B cell (primary cell): ENCODE results near the gene CNOT6L. TPM values are rescaled to one million over a fixed set of nuclear protein-coding genes. Genes with fewer than 3 reads are reported as not detected.

Experiments used
- ATAC-seq: fragments of 200-7000 bp; cut with Tn5 transposase; one replicate; pipeline ENCODE4 v1.10.0; 2021; ENCODE audit warnings: low read depth, mild to moderate bottlenecking, moderate number of reproducible peaks, moderate library complexity
- CTCF ChIA-PET: fragments of 350-600 bp; sonication (Branson Sonifier 250); formaldehyde crosslinking; loops from one replicate; lab custom pipeline; 2021; ENCODE audit warnings: antibody characterized with exemption, inconsistent platforms; lab: Charles Lee
- POLR2A ChIA-PET: fragments of 350-600 bp; sonication (Branson Sonifier 250); formaldehyde crosslinking; loops from one replicate; lab custom pipeline; 2021; ENCODE audit warnings: antibody characterized with exemption; lab: Charles Lee
- DNase-seq: peaks from one replicate; pipeline ENCODE4 v3.0.0; 2013
- H2AFZ ChIP-seq: 2 replicates; pipeline ENCODE4 v1.6.1; 2012; ENCODE audit warnings: mild to moderate bottlenecking, low read depth, low read length; ENCODE audit not compliant: insufficient read depth, poor library complexity, severe bottlenecking
- H3K27ac ChIP-seq, 2 donors: 1 replicate in 1 of 2; 2 replicates in 1 of 2; pipeline ENCODE4 v1.5.1; 2012 to 2013; ENCODE audit warnings: low read length in 2 of 2, mild to moderate bottlenecking in 2 of 2, moderate library complexity in 1 of 2
- H3K27me3 ChIP-seq, 4 experiments: fragments of 200-600 bp in 1 of 4; sonication (generic) in 1 of 4; replicated peaks in 1 of 4; 1 replicate in 2 of 4; 2 replicates in 2 of 4; pipeline versions ENCODE4 v1.6.1 to v1.7.0; 2013 to 2016; ENCODE audit warnings: low read length in 3 of 4, mild to moderate bottlenecking in 2 of 4, mixed read lengths in 1 of 4, moderate library complexity in 1 of 4; ENCODE audit not compliant: insufficient read depth in 4 of 4, control insufficient read depth in 3 of 4; ENCODE audit errors: control extremely low read depth in 1 of 4
- H3K36me3 ChIP-seq, 2 experiments: replicated peaks in 1 of 2; 1 replicate in 1 of 2; 2 replicates in 1 of 2; pipeline versions ENCODE4 v1.6.1 to v1.7.1; 2013; ENCODE audit warnings: low read length in 1 of 2; ENCODE audit not compliant: insufficient read depth in 2 of 2, control insufficient read depth in 1 of 2; ENCODE audit errors: control extremely low read depth in 1 of 2, extremely low read depth in 1 of 2
- H3K4me1 ChIP-seq, 2 donors: fragments of 200-600 bp in 1 of 2; sonication (generic) in 1 of 2; 1 replicate in 1 of 2; 2 replicates in 1 of 2; pipeline versions ENCODE4 v1.5.1 to v1.6.1; 2013 to 2017; ENCODE audit warnings: low read length in 2 of 2; ENCODE audit not compliant: control insufficient read depth in 2 of 2, insufficient read depth in 2 of 2
- H3K4me2 ChIP-seq: replicated peaks from 2 replicates; pipeline ENCODE3; 2012; ENCODE audit warnings: mild to moderate bottlenecking, low read depth, low read length; ENCODE audit not compliant: poor library complexity, severe bottlenecking
- H3K4me3 ChIP-seq, 5 experiments: fragments of 200-600 bp in 1 of 5; sonication (generic) in 1 of 5; 1 replicate in 3 of 5; 2 replicates in 2 of 5; pipeline versions ENCODE4 v1.5.1 to v1.7.0; 2011 to 2016; ENCODE audit warnings: low read length in 4 of 5, mild to moderate bottlenecking in 4 of 5, low read depth in 2 of 5, control low read depth in 1 of 5, moderate library complexity in 1 of 5; ENCODE audit not compliant: insufficient read depth in 1 of 5; ENCODE audit errors: control extremely low read depth in 1 of 5, extremely low read depth in 1 of 5
- H3K79me2 ChIP-seq: fragments of 200-600 bp; sonication (generic); one replicate; pipeline ENCODE4 v1.6.0; 2016; ENCODE audit warnings: low read length; ENCODE audit not compliant: control insufficient read depth, insufficient read depth
- H3K9ac ChIP-seq: fragments of 200-600 bp; sonication (generic); 2 replicates; pipeline ENCODE4 v1.6.1; 2017; ENCODE audit warnings: mild to moderate bottlenecking, low read length, moderate library complexity
- H3K9me3 ChIP-seq, 3 donors: one replicate each; pipeline versions ENCODE4 v1.6.1 to v1.7.1; 2013; ENCODE audit warnings: low read length in 2 of 3; ENCODE audit not compliant: control insufficient read depth in 2 of 3, insufficient read depth in 1 of 3; ENCODE audit errors: control extremely low read depth in 1 of 3
- H4K20me1 ChIP-seq: 2 replicates; pipeline ENCODE4 v1.6.0; 2012; ENCODE audit warnings: mild to moderate bottlenecking, low read length; ENCODE audit not compliant: insufficient read depth, control insufficient read depth, poor library complexity, severe bottlenecking
- H3K27ac Mint-ChIP-seq: one replicate; pipeline ENCODE4 v1.8.0; 2021; ENCODE audit warnings: mixed read lengths
- H3K27me3 Mint-ChIP-seq: one replicate; pipeline ENCODE4 v1.8.0; 2021; ENCODE audit warnings: mixed read lengths
- H3K4me1 Mint-ChIP-seq: one replicate; pipeline ENCODE4 v1.8.0; 2021; ENCODE audit warnings: mixed read lengths
- H3K4me3 Mint-ChIP-seq: one replicate; pipeline ENCODE4 v1.8.0; 2021; ENCODE audit warnings: mixed read lengths
- H3K9me3 Mint-ChIP-seq: one replicate; pipeline ENCODE4 v1.8.0; 2022; ENCODE audit warnings: mixed read lengths; ENCODE audit not compliant: insufficient read depth
- EZH2 ChIP-seq: IDR thresholded peaks from 2 replicates; pipeline ENCODE4 v1.6.1; 2012; ENCODE audit warnings: borderline replicate concordance, low read depth, mild to moderate bottlenecking, moderate library complexity, low read length; ENCODE audit not compliant: insufficient read depth, poor library complexity, severe bottlenecking
- WGBS: methylation state at CpG from one replicate; pipeline ENCODE4 v1.1.5; 2013; ENCODE audit warnings: missing lambda C conversion rate; ENCODE audit not compliant: insufficient coverage; 5-methylcytosine and 5-hydroxymethylcytosine counted together
- intact Hi-C: fragments of 100-400 bp; cut with micrococcal nuclease; formaldehyde crosslinking; loops from one replicate; pipeline ENCODE4 v1.10.0; 2022
- polyA plus RNA-seq: library from polyadenylated mRNA; depleted of rRNA; stranded (reverse); fragments of >200 nt; gene quantifications from 2 replicates; pipeline ENCODE4 v1.2.3, GENCODE V29; 2012
- total RNA-seq, 2 donors: library from RNA; stranded (reverse); fragments of 120-200 nt in 1 of 2; gene quantifications; 1 replicate in 1 of 2; 2 replicates in 1 of 2; pipeline versions ENCODE4 v1.2.3 to v1.2.4, GENCODE V29; 2013 to 2022
- TF ChIP-seq, protein P1 (sequence below): fragments of 200-600 bp; IDR thresholded peaks from one replicate; pipeline ENCODE4 v1.8.0; 2022; ENCODE audit warnings: antibody characterized with exemption, mild to moderate bottlenecking

The CNOT6L gene
- total and polyA plus RNA-seq, 2 donors (not counting 1 experiment from before 2014, with no cell fraction given), result 18.8 to 119 TPM

DNA sequence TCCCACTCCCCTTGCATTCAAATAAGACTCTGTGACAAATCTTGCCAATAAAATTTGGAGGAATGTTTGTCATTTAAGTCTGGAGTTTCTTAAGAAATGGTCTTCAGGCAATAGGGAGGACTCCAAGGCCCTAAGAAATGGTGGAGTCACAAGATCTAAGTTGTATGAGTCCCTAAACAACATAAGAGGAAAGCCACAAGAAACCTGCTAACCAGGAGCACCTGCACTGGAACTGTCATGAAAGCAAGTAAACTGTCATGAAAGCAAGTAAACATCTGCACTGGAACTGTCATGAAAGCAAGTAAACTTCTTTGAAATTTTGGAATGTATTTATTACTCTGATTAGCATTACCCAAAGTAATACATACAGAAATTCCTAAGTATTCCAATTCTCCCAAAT, 3.5 kb downstream of the CNOT6L start:
- CTCF ChIA-PET, result no interaction called here
- Mint-ChIP-seq H3K27ac (no peak overlapping the region), H3K4me3 (peak overlapping the region; percentile 4), H3K4me1 (peaks cover 68% of the 10 kb centered on the region), H3K27me3 (no peaks in the 10 kb centered on the region), H3K9me3 (no peaks in the 10 kb centered on the region)
- Histone ChIP-seq H3K4me3 (no peak overlapping the region), H2AFZ (no peak overlapping the region), H3K36me3 (peaks cover 0 to 2% of the 10 kb centered on the region in 2 experiments), H3K79me2 (peaks cover 84% of the 10 kb centered on the region), H3K4me2 (peak overlapping the region; percentile 14), H3K4me1 (peaks cover 27 to 44% of the 10 kb centered on the region in 2 donors), H3K9ac (no peak overlapping the region), H4K20me1 (peaks cover 55% of the 10 kb centered on the region), H3K9me3 (no peaks in the 10 kb centered on the region), H3K27me3 (no peaks in the 10 kb centered on the region), H3K27ac (no peak overlapping the region)
- POLR2A ChIA-PET, result no interaction called here
- TF ChIP-seq EZH2, result no peak
- TF ChIP-seq, protein P1, sequence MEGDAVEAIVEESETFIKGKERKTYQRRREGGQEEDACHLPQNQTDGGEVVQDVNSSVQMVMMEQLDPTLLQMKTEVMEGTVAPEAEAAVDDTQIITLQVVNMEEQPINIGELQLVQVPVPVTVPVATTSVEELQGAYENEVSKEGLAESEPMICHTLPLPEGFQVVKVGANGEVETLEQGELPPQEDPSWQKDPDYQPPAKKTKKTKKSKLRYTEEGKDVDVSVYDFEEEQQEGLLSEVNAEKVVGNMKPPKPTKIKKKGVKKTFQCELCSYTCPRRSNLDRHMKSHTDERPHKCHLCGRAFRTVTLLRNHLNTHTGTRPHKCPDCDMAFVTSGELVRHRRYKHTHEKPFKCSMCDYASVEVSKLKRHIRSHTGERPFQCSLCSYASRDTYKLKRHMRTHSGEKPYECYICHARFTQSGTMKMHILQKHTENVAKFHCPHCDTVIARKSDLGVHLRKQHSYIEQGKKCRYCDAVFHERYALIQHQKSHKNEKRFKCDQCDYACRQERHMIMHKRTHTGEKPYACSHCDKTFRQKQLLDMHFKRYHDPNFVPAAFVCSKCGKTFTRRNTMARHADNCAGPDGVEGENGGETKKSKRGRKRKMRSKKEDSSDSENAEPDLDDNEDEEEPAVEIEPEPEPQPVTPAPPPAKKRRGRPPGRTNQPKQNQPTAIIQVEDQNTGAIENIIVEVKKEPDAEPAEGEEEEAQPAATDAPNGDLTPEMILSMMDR, result no peak
- intact Hi-C loops, result loop anchor here (5.0 to 10.0 kb wide), 2 partner anchors 38 to 661 kb away; partner anchors contain the start of gene CCNG2
- no peak for ATAC-seq
- DNase-seq, result no peak

DNA sequence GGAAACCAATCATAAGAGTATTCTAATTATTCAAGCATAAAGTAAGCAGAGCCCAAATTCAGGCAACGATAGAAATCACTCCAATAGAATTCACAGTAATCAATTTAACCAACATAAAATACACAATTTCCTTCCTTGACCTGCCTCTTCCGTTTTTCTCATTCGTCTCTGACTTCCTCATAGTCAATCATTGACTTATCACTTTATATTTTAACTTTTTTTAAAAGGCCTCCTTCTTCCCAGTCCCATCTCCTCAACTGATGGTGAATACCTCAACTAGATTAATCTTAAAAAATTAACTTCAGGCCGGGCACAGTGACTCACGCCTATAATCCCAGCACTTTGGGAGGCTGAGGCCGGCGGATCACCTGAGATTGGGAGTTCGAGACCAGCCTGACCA, 13.3 kb downstream of the CNOT6L start:
- Histone ChIP-seq H3K9me3 (no peaks in the 10 kb centered on the region), H3K4me2 (peak overlapping the region; percentile 17), H3K4me1 (peaks cover 13 to 18% of the 10 kb centered on the region in 2 donors), H3K27ac (peak overlapping the region in 1 of 2 donors; percentile 10), H3K79me2 (peaks cover 99% of the 10 kb centered on the region), H3K9ac (no peak overlapping the region), H4K20me1 (peaks cover 78% of the 10 kb centered on the region), H3K4me3 (no peak overlapping the region), H2AFZ (no peak overlapping the region), H3K27me3 (no peaks in the 10 kb centered on the region), H3K36me3 (peaks cover 5 to 6% of the 10 kb centered on the region in 2 experiments)
- Mint-ChIP-seq H3K9me3 (no peaks in the 10 kb centered on the region), H3K27ac (no peak overlapping the region), H3K27me3 (no peaks in the 10 kb centered on the region), H3K4me3 (no peak overlapping the region), H3K4me1 (peaks cover 58% of the 10 kb centered on the region)
- ChIA-PET CTCF (no interaction called here), POLR2A (no interaction called here)
- no peak for TF ChIP-seq EZH2
- 60% methylated on average over 2 of the region's 8 CpGs for WGBS
- intact Hi-C loops, result loop anchor here (5.0 kb wide), 1 partner anchor 39 kb away; no protein-coding TSS in a partner anchor
- ATAC-seq, result no peak
- no peak for DNase-seq
